NOMO-1 treated with DMSO at 0.1 percent for 48 hours (cell line): ENCODE measurements around the gene THSD4.
A peak's percentile ranks its signal among the peaks of the same experiment; 100 is the strongest.

Source experiments
- DNase-seq: peaks from one replicate; lab custom pipeline; 2025; ENCODE audit not compliant: unreplicated experiment; lab: John Stamatoyannopoulos, UW

THSD4 gene

GRCh38 chr15:71517751-71518150 lies 402.5 kb downstream of the THSD4 start:
- no peak for DNase-seq

GRCh38 chr15:71518661-71519060 lies 403.4 kb downstream of the THSD4 start:
- DNase-seq: no peak

GRCh38 chr15:71526060-71526820 lies 411.0 kb downstream of the THSD4 start:
- DNase-seq: no peak

- no peak for DNase-seq
Observed at GRCh38 chr15:71529361-71529760, 414.1 kb downstream of the THSD4 start.

GRCh38 chr15:71530116-71530515 lies 414.8 kb downstream of the THSD4 start:
- DNase-seq: no peak

- peak; percentile 17 for DNase-seq
Observed at GRCh38 chr15:71532994-71533393, 417.7 kb downstream of the THSD4 start.

GRCh38 chr15:71538181-71538580 lies 422.9 kb downstream of the THSD4 start:
- DNase-seq: no peak

GRCh38 chr15:71541746-71542145 lies 426.5 kb downstream of the THSD4 start:
- no peak for DNase-seq

GRCh38 chr15:71542836-71543235 lies 427.6 kb downstream of the THSD4 start:
- no peak for DNase-seq

- DNase-seq: no peak
Observed at GRCh38 chr15:71543413-71543812, 428.1 kb downstream of the THSD4 start.

- no peak for DNase-seq
Observed at GRCh38 chr15:71545223-71545760, 430.0 kb downstream of the THSD4 start.

GRCh38 chr15:71545923-71546322 lies 430.7 kb downstream of the THSD4 start:
- DNase-seq: no peak

- DNase-seq: no peak
Observed at GRCh38 chr15:71547011-71547410, 431.7 kb downstream of the THSD4 start.

- no peak for DNase-seq
Observed at GRCh38 chr15:71548401-71548807, 433.1 kb downstream of the THSD4 start.

GRCh38 chr15:71549091-71549490 lies 433.8 kb downstream of the THSD4 start:
- peak; percentile 45 for DNase-seq

GRCh38 chr15:71549697-71550096 lies 434.4 kb downstream of the THSD4 start:
- DNase-seq: no peak

- DNase-seq: no peak
Observed at GRCh38 chr15:71551566-71551965, 436.3 kb downstream of the THSD4 start.

- DNase-seq: no peak
Observed at GRCh38 chr15:71559098-71559497, 443.8 kb downstream of the THSD4 start.

- DNase-seq: no peak
Observed at GRCh38 chr15:71559616-71560015, 444.3 kb downstream of the THSD4 start.

GRCh38 chr15:71562251-71562650 lies 447.0 kb downstream of the THSD4 start:
- no peak for DNase-seq

- no peak for DNase-seq
Observed at GRCh38 chr15:71564217-71564616, 448.9 kb downstream of the THSD4 start.

GRCh38 chr15:71565006-71565405 lies 449.7 kb downstream of the THSD4 start:
- DNase-seq: no peak

GRCh38 chr15:71565631-71566160 lies 450.4 kb downstream of the THSD4 start:
- DNase-seq: no peak
